ENCODE results near the gene SLC26A6. TPM values are rescaled to one million over a fixed set of nuclear protein-coding genes. Genes with fewer than 3 reads are reported as not detected.

Gene SLC26A6
- polyA plus RNA-seq, 1 of the 3 experiments (the other 2 are of a cell fraction): 31.9 TPM

DNA sequence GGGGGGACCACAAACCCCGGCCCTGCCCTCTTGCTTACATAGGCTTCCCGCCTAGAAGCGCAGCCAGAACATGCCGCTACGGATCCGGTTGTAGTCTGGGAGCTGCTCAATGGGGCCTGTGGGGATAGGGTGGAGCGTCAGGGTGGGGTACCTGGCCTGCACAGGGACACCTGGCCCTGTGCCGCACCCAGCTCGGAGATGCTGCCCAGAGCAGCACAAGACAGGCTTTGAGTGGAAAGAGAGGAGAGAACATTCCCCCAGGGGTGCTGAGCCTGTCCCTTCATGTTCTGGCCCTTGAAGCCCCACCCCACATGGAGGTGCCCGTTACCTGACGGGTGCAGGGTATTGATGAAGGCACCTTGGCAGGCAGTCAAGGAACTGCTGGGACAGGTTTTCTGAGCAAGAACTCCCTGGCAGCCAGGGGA lies 36.2 kb downstream of the SLC26A6 start:
- Histone ChIP-seq H3F3A (replicated peaks; ENCODE audit: insufficient read depth) (peaks cover 45% of the 10 kb centered on the region), H3K9me3 (no peaks in the 10 kb centered on the region), H3K9ac (peak overlapping the region; percentile 52), H4K20me1 (ENCODE audit: insufficient read depth) (no peaks in the 10 kb centered on the region), H3K4me1 (ENCODE audit: control insufficient read depth in 1 of 2, insufficient read depth in 2 of 2, low read depth in 1 of 2, low read length in 1 of 2) (peaks cover 30 to 37% of the 10 kb centered on the region in 2 experiments; a peak in 3 of 4 replicates), H3K9me2 (no peaks in the 10 kb centered on the region), H3K36me3 (replicated peaks in 1 of 2; ENCODE audit: control insufficient read depth in 1 of 2, insufficient read depth in 2 of 2, low read length in 1 of 2) (peaks cover 16 to 42% of the 10 kb centered on the region in 2 experiments), H3K79me2 (ENCODE audit: insufficient read depth) (peaks cover 5% of the 10 kb centered on the region; the same call in 1 of the 2 replicates), H3K27ac (ENCODE audit: low read depth in 2 of 2, low read length in 1 of 2) (peak overlapping the region in 1 of 2 experiments; percentile 96), H3K4me3 (ENCODE audit: low read depth in 2 of 2, low read length in 1 of 2) (peak overlapping the region in 1 of 2 experiments; percentile 9; a peak in 1 of 4 replicates), H3K27me3 (ENCODE audit: insufficient read depth) (no peaks in the 10 kb centered on the region), H2AFZ (ENCODE audit: low read depth) (no peak overlapping the region), H3K4me2 (peak overlapping the region; percentile 76)
- no peak for DNase-seq
- ChIA-PET CTCF (interaction anchor here (1.2 to 1.6 kb wide), 2 partner anchors 10 to 37 kb away, joined by 4 read pairs; partner anchors contain the start of genes SLC26A6 and UQCRC1), POLR2A (interaction anchor here (0.9 kb wide), 1 partner anchor 10 kb away, joined by 3 read pairs; no protein-coding TSS in a partner anchor)
- no peak for TF ChIP-seq RAD21 (IDR thresholded peaks at IDR 0.05; ENCODE audit: low read length)
- no peak for TF ChIP-seq ELF1 (IDR thresholded peaks at IDR 0.05)
- TF ChIP-seq TEAD4 (IDR thresholded peaks at IDR 0.05; ENCODE audit: borderline replicate concordance, insufficient read depth): no peak
- no peak for TF ChIP-seq TAF1 (IDR thresholded peaks at IDR 0.05; ENCODE audit: borderline replicate concordance, low read depth, low read length)
- TF ChIP-seq YY1 (IDR thresholded peaks at IDR 0.05; ENCODE audit: low read depth): no peak
- TF ChIP-seq, protein P1, sequence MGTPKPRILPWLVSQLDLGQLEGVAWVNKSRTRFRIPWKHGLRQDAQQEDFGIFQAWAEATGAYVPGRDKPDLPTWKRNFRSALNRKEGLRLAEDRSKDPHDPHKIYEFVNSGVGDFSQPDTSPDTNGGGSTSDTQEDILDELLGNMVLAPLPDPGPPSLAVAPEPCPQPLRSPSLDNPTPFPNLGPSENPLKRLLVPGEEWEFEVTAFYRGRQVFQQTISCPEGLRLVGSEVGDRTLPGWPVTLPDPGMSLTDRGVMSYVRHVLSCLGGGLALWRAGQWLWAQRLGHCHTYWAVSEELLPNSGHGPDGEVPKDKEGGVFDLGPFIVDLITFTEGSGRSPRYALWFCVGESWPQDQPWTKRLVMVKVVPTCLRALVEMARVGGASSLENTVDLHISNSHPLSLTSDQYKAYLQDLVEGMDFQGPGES (IDR thresholded peaks at IDR 0.05; ENCODE audit: low read depth, low read length): no peak
- no peak for TF ChIP-seq FOXM1 (IDR thresholded peaks at IDR 0.05; ENCODE audit: low read depth)
- TF ChIP-seq CHD2 (IDR thresholded peaks at IDR 0.05; ENCODE audit: low read length, partially characterized antibody): no peak
- TF ChIP-seq EP300 (IDR thresholded peaks at IDR 0.05; ENCODE audit: borderline replicate concordance in 1 of 2, low read depth in 1 of 2, low read length in 1 of 2): no peak
- TF ChIP-seq RXRA (IDR thresholded peaks at IDR 0.05; ENCODE audit: borderline replicate concordance, low read depth): no peak
- TF ChIP-seq EZH2phosphoT487 (IDR thresholded peaks at IDR 0.05; ENCODE audit: borderline replicate concordance, low read depth): no peak
- TF ChIP-seq, protein P2, sequence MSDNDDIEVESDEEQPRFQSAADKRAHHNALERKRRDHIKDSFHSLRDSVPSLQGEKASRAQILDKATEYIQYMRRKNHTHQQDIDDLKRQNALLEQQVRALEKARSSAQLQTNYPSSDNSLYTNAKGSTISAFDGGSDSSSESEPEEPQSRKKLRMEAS (IDR thresholded peaks at IDR 0.05; ENCODE audit: low read depth): no peak
- no peak for TF ChIP-seq GATA2 (CRISPR knock-in tag; IDR thresholded peaks at IDR 0.05)
- 88% methylated on average over 11 of the region's 11 CpGs for WGBS (ENCODE audit: low lambda C conversion rate)

DNA sequence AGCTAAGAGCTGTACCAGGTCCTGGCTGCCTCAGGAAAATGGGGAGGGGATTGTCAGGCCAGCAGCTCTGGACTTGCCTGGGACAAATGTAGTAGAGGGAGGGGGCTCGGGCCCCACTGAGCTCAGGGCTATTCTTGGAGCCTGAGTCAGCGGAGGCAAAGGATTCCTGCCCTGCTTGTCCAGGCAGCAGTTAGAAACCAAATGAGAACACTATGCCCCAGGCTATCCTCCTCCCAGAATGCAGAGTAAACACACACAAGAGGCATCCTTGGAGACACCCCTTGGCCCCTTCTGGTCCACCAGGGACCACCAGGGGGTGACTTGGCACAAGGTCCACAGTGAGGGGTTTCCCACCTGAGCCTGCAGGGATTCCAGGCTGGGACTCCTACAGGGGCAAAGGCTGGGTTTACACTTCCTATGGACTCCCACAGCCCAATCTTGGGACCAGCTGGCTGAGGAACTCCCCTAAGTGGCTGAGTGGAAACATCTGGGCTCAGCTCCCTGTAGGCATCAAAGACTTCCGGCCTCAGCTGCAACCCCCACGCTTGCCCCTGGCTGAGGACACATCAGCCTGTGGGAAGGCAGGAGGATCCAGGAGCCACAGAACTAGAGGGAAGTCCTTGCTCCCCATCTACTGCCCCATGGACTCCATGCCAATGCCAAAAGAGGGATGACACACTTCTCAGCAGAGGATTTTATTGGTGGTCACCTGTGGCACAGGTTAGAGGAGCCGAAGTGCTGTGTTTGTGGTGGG lies 36.8 kb downstream of the SLC26A6 start:
- Histone ChIP-seq H3K4me2 (peak overlapping the region; percentile 76), H2AFZ (ENCODE audit: low read depth) (no peak overlapping the region), H3F3A (replicated peaks; ENCODE audit: insufficient read depth) (peaks cover 45% of the 10 kb centered on the region), H3K27me3 (ENCODE audit: insufficient read depth) (no peaks in the 10 kb centered on the region), H3K36me3 (replicated peaks in 1 of 2; ENCODE audit: control insufficient read depth in 1 of 2, insufficient read depth in 2 of 2, low read length in 1 of 2) (peaks cover 10 to 37% of the 10 kb centered on the region in 2 experiments), H3K27ac (ENCODE audit: low read depth in 2 of 2, low read length in 1 of 2) (peak overlapping the region; percentile 62 to 96), H3K9me2 (no peaks in the 10 kb centered on the region), H3K4me3 (ENCODE audit: low read depth in 2 of 2, low read length in 1 of 2) (peak overlapping the region in 1 of 2 experiments; percentile 9; a peak in 1 of 4 replicates), H3K9me3 (no peaks in the 10 kb centered on the region), H4K20me1 (ENCODE audit: insufficient read depth) (no peaks in the 10 kb centered on the region), H3K79me2 (ENCODE audit: insufficient read depth) (peaks cover 5% of the 10 kb centered on the region; the same call in 1 of the 2 replicates), H3K9ac (peak overlapping the region; percentile 52), H3K4me1 (ENCODE audit: control insufficient read depth in 1 of 2, insufficient read depth in 2 of 2, low read depth in 1 of 2, low read length in 1 of 2) (peaks cover 30 to 37% of the 10 kb centered on the region in 2 experiments; a peak in 3 of 4 replicates)
- TF ChIP-seq ELF1 (IDR thresholded peaks at IDR 0.05) (no peak; the same call in 1 of the 2 replicates), POLR2AphosphoS5 (IDR thresholded peaks at IDR 0.05; ENCODE audit: low read depth, low read length) (no peak), TCF12 (IDR thresholded peaks at IDR 0.05) (peak; percentile 84), FOSL2 (IDR thresholded peaks at IDR 0.05; ENCODE audit: borderline replicate concordance, low read depth) (peak; percentile 57; the same call in 1 of the 2 replicates), NFIC (IDR thresholded peaks at IDR 0.05; ENCODE audit: borderline replicate concordance) (0 out of 2 replicates have a peak, but pooled peaks have one; percentile 7), TEAD4 (IDR thresholded peaks at IDR 0.05; ENCODE audit: borderline replicate concordance, insufficient read depth) (0 out of 2 replicates have a peak, but pooled peaks have one; percentile 10), MEF2A (IDR thresholded peaks at IDR 0.05; ENCODE audit: borderline replicate concordance, low read depth) (peak; percentile 98)
- TF ChIP-seq, protein P2 (IDR thresholded peaks at IDR 0.05; ENCODE audit: low read depth): 0 out of 2 replicates have a peak, but pooled peaks have one; percentile 20
- WGBS (ENCODE audit: low lambda C conversion rate): 30% methylated on average over 3 of the region's 5 CpGs
- CTCF ChIA-PET: interaction anchor here (1.2 to 1.6 kb wide), 2 partner anchors 11 to 37 kb away, joined by 4 read pairs; partner anchors contain the start of genes SLC26A6 and UQCRC1
- POLR2A ChIA-PET: interaction anchor here (0.9 to 1.7 kb wide), 2 partner anchors 9 to 64 kb away, joined by 3 to 4 read pairs; partner anchors contain the start of gene CELSR3
- no peak for DNase-seq

Measured in SK-N-SH (cell line).